GM18870 (cell line): ENCODE data around the gene ESYT2.

Source experiments
- ATAC-seq: cut with Tn5 transposase; IDR thresholded peaks from one replicate; pipeline ENCODE4 v1.9.1; 2021; ENCODE audit warnings: moderate library complexity; ENCODE audit not compliant: unreplicated experiment

The ESYT2 gene

DNA sequence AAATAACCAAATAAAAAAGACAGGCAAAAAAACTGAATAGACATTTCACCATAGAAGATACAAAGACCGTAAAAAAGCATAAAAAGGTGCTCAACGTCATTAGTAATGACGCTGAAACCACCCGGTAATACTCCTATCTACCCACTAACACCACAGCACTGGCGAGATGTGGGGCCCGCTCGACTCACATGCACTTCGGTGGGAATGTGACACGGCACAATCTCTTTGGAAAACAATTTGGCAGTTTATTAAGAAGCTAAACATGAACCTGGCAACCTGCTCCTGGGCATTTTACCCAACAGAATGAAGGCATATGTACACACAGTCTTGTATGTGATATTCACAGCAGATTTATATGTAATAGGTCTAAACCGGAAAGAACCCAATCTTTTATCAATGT, 81.9 kb downstream of the ESYT2 start:
- no peak for ATAC-seq

- ATAC-seq = no peak
Measured at GRCh38 chr7:158746957-158747356, 82.4 kb downstream of the ESYT2 start.

- no peak for ATAC-seq
Measured at GRCh38 chr7:158745057-158745715, 84.1 kb downstream of the ESYT2 start.

DNA sequence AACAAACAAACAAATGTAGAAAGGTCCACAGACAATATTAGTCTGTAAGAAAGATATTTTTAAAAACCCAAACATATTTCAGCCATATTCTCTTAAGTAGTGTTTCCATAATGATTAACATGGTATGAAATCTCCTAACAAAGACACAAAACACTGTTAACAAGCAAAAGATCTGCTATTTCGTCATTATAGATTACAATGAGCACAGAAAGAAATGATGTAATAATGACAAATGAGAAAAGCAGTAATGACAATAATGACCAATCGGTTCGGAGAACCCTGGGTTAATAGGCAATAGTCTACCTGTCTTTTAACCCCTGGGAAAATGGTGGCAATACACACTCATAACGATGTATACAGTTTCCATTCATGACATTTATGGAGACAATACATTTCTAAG, 85.2 kb downstream of the ESYT2 start:
- ATAC-seq = no peak

GRCh38 chr7:158743219-158743618, 86.1 kb downstream of the ESYT2 start:
- no peak for ATAC-seq

DNA sequence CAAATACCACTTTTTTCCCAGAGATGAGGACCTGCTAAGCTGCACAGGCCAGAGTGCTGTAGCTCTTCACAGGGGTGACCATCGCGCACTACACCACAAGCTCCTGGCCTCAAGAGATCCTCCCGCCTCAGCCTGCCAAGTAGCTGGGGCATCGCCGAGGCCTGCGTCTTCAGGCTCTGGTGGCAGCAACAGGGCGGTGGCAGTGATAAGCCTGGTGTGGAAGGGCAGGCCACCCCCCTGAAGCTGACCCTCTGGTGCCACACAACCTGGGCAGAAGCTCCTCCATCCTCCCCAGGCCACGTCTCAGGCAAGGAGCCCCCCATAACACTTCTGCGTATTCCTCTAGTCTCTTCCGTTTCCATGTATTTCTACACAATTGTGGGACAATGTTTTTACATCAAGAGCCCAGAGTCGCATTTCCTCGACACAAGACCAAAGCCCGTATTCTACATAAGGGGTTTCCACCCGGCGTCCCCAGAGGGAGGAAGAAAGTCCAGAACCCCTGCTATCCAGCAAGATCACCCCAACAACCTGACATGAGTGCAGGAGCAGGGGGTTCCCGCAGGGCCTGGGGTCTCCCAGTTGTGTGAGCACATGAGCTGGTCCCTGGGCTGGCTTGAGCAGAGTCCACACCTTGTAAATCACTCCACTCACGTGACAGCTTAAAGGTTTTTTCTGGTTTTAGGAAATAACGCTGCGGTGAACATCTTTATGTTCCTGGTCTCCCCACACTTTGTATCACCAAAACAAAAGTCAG, 87.1 kb downstream of the ESYT2 start:
- ATAC-seq = no peak

DNA sequence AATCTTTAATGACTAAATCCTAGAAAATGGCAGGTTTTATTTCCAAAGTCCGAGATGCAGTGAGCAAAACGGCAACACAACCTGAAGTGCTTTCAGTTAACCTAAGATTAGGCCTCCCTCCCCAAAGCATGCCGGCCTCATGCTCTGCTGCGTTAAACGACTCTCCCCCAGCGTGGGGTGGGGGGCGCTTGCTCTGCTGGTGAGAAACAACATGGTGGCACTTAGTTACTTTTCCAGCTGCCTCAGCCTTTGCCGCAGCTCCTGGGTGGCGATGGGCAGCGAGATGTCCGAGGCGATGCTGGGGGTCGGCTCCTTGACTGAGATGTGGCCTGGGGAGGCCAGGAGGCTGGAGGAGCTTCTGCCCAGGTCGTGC, 88.0 kb downstream of the ESYT2 start:
- no peak for ATAC-seq

GRCh38 chr7:158740657-158741293, 88.5 kb downstream of the ESYT2 start:
- ATAC-seq = no peak

DNA sequence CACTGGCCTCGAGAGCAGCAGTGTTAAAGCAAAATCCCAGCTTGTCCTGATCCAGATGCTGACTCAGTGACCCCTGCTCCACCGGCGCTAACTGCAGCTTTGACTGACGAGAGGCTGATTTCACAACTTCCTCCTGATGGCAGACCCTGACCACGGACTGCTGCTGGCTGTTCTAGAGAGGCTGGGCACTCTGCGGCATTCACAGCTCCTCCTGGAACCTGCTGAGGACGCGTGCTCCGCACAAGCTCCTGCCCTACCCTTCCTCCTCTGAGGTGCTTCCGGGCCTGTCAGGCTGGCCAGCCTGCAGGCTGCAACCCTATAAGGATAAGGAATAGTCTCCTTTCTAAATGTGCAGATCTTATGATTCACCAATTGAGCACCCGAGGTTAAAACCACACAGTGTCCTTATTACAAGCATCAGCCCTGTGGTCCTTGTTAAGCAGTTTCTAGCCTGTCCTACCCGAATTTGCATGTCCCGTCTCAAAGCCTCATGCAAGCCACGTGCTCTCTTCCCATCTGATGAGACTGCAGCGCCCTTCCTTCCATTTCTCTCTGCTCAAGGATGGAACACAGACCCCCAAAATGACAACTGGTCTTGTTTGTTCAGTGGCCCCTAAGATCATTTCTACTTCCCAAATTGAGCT, 89.2 kb downstream of the ESYT2 start:
- no peak for ATAC-seq

DNA sequence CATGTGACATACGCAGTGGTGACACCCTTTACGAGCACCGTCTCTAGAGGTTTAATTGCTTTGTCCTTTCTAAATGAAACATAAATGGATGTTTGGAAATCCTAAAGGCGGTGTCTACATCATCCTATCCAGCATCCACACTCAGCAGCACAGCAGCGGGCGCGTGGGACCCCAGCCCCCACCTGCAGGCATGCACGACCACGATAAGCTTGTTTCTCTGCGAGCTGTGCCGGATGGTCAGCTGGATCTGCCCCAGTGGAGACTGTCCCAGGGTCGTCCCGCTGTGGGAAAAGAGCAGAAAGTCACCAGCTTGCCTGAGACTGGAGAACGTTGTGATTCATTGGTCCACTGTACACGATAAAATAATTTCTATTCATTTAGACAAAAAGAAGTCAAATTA, 90.5 kb downstream of the ESYT2 start:
- no peak for ATAC-seq

GRCh38 chr7:158737064-158737695, 92.1 kb downstream of the ESYT2 start:
- no peak for ATAC-seq

DNA sequence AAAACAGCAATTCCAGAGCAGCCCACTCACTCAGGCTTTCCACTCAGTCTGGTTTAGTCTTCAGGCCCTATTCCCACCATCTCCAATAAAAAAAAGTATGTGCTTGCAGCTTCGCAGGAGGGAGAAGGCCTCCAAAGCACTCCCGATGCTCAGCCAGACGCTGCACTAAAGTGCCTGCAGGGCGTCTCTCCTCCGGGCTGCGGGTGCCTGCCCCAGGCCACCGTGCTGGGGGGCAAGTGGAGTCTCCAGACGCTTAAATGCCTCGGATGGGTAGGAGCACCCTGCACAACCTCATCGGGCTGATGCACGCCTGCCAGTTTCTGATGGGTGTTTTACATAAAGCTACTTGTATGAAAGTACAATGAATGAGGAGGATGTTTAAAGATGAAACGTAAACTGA, 93.4 kb downstream of the ESYT2 start:
- ATAC-seq = no peak

DNA sequence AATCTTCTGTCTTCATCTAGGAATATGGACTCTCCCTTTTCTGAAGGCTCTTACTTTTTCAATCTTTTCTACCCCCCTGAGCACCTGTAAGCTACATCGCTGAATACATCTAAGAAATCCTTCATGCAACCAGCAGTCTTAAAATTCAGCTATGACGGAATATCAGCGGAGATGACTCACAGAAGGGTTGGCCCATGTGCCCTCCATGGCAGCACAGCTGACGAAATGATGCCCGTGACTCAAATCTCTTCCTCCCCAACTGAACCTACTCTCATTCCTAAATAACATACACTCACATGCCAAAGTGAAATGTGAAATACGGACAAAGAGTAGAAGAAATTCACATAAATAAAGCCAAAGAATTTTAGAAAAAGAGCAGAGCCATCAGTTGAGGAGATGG, 94.4 kb downstream of the ESYT2 start:
- ATAC-seq = no peak

GRCh38 chr7:158733775-158734494, 95.4 kb downstream of the ESYT2 start:
- no peak for ATAC-seq

DNA sequence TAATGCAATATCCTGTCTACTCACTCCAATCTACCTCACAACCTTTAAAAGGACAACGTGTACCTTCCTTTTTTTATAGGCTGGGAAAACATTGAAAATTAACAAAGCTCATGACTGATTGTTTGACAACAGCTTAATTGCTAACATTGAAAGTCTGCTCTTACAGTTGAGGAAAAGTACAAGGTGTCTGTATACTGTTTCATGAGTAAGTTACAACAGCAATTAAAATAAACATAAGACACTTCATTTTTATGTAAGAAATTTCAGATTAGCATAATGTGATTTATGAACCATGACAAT, 96.1 kb downstream of the ESYT2 start:
- no peak for ATAC-seq

- ATAC-seq = no peak
Measured at GRCh38 chr7:158732494-158733219, 96.7 kb downstream of the ESYT2 start.

- ATAC-seq = no peak
Measured at GRCh38 chr7:158731761-158732160, 97.5 kb downstream of the ESYT2 start.

- no peak for ATAC-seq
Measured at GRCh38 chr7:158730383-158731346, 98.6 kb downstream of the ESYT2 start.
